GM19452 (cell line): Measurements from ENCODE around the gene LMLN.
"Not testable (repeated sequence)": the region's sequence is repeated elsewhere in the genome, so short reads cannot be mapped to it uniquely, and the experiment has no call there.

Source experiments
- ATAC-seq: cut with Tn5 transposase; IDR thresholded peaks from one replicate; pipeline ENCODE4 v1.9.1; 2021; ENCODE audit not compliant: unreplicated experiment

Gene LMLN

GRCh38 chr3:198022604-198023003 lies 62.6 kb downstream of the LMLN start:
- no peak for ATAC-seq

DNA sequence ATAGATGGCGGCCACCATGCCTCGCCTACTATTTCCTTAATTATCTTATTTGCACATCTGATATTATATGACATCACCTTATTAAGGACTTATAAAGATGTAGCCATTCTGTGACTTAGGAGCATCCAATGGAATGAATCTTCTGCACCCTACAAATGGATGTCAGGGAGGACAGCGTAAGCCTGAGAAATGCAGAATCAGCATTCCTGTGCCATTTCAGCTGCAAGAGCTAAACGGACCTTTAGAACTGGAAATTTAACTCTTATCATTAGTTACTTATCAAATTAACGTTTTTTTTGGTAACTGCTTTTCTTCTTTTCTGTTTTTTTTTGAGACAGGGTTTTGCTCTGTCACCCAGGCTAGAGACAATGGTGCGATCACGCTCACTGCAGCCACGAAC lies 65.6 kb downstream of the LMLN start:
- no peak for ATAC-seq

DNA sequence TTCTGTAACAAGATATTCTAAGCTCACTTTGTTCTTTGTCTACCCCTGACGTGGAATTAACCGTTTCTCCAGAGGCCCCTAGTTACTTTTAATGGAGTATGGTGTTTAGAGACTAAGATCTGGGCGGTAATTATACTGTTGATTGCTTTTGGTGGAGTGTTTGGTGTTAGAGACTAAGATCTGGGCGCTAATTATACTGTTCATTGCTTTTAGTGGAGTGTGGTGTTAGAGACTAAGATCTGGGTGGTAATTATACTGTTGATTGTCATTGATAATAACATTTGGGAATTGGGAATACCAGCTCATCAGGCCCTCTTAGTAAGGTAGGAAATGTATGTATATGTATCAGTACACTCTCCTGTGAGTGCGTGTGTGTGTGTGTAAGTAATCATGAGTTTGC lies 66.6 kb downstream of the LMLN start:
- no peak for ATAC-seq

DNA sequence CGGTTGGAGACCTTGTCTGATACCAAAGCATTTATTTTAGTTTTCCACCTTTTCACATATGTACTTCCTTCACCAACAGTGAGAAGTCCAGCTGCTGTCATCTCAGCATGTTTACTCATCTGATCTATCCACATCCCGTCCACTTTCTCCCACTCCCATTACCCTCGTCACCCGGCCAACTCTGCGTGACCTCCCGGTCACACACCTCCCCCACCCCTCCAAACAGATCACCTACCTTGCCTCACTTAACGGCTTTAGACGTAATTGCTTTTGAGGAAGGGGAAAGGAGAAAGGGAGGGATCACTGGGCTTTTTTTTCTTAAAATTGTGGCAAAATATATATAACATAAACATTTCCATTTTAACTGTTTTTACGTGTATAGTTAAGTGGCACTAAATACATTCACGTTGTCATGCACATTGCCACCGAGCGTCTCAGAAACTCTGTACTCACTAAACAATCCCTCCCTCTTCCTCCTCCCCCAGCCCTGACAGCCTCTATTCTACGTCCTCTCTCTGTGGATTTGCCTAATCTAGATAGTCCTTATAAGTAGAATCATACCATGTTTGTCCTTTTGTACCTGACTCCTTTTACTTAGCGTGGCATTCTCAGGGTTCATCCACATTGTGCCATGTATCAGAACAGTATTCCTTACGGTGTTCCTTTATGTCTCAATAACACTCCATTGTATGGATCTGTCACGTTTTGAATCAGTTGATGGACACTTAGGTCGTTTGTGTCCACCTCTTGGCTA lies 67.2 kb downstream of the LMLN start:
- ATAC-seq: no peak

GRCh38 chr3:198027799-198028390 lies 67.9 kb downstream of the LMLN start:
- ATAC-seq: no peak

DNA sequence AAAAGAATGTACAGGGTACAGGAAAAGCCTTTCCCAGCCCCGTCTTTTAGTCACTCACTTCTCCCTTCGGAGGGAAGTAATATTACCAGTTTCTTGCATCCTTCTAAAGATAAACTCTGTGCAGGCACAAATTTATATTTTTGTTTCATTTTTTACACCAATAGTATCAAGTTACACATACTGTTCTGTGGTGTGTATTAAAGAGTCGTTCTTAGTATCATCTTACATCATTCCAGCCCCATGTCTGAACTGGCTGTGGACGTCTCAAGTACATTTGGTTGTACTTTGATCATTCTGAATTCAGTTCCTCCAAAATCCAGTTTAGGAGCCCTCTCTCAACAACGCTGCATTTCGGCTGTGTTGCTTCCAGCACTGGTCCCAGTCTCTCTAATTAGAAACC lies 68.7 kb downstream of the LMLN start:
- ATAC-seq: no peak

DNA sequence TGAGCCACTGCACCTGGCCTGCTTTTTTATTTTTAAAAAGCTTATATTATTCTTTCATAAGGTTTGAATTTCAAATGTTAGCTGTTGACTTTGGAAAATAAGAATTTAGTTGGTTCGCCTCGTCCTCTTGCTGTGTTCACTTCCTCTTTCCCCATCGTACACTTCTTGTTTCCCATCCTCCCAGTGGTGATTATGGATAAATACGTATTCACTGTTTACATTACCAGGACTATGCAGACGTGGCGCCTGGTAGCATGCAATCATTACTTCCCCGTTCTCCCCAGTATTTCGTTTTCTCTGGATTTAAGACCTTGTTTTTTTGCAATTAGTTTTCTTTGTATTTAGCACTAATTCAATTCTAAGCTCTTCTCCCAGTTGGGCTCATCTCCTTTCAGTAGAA lies 70.1 kb downstream of the LMLN start:
- ATAC-seq: no peak

GRCh38 chr3:198030726-198031125 lies 70.7 kb downstream of the LMLN start:
- no peak for ATAC-seq

GRCh38 chr3:198032039-198032936 lies 72.3 kb downstream of the LMLN start:
- no peak for ATAC-seq

DNA sequence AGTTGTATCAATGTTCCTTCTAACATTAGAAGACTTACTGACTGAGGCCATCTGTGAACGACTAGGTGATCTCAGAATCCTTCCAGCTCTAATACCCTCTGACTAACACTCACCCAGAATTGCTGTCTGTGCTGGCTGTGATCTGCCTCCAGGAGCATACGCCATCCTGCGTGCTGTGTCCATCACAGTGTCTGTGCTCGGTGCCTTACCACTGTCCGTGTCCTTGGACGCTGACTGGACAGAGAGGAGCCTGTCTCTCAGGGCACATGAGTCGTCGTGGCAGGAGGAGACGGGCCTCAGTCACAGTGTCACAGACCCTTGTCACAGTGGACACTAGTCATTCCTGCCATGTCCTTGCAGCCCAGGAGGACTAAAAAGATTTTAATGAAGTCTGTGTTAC lies 83.1 kb downstream of the LMLN start:
- no peak for ATAC-seq

- no peak for ATAC-seq
Observed at GRCh38 chr3:198046120-198046857, 86.3 kb downstream of the LMLN start.

- ATAC-seq: no peak
Observed at GRCh38 chr3:198048445-198048844, 88.4 kb downstream of the LMLN start.

DNA sequence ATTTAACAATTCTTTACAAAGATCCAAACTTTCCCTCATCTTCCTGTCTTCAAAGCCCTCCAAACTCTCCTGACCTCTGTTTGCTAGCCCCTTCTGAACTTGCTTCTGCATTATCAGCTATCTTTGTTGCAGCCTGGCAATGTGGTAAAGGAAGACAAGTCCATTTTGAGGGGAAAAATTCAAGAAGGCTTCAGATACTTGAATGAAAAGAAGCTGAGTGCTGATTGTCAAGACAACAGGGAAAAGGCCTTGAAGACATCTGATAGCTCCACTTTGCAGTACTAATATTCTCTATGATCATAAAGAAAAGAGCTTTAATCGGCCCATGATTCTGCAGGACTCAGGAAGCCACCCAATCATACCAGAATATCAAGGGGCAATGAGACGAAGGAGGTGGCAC lies 91.8 kb downstream of the LMLN start:
- no peak for ATAC-seq

DNA sequence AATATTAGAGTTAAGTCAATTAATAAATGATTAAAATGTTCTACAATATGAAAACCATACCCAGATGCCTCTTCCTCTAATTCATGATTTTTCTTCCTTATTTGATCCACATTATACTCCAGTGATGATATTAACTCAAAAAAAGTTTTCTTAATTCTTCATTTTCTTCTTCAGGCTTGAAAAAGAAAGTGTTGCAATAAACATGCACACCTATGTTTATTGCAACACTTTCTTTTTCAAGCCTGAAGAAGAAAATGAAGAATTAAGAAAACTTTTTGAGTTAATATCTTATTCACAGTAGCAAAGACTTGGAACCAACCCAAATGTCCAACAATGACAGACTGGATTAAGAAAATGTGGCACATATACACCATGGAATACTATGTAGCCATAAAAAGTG lies 93.4 kb downstream of the LMLN start:
- ATAC-seq: not testable (repeated sequence)

- no peak for ATAC-seq
Observed at GRCh38 chr3:198061119-198062067, 101.4 kb downstream of the LMLN start.

- ATAC-seq: no peak
Observed at GRCh38 chr3:198062068-198062465, 102.0 kb downstream of the LMLN start.

DNA sequence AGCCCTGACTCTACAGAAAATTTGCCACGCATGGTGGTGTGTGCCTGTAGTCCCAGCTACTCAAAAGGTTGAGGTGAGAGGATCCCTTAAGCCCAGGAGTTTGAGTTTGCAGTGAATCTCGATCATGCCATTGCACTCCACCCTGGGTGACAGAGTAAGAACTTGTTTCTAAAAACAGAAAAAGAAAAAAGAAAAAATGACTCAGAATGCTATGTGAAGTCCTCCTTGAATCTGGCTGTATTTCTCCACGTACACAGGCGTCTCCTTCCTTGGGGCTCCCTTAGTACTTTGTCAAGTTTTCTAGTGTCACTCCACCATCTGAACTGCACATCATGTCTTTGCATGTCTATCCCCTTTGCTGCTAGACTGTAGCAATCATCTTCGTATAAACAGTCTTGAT lies 104.4 kb downstream of the LMLN start:
- no peak for ATAC-seq

DNA sequence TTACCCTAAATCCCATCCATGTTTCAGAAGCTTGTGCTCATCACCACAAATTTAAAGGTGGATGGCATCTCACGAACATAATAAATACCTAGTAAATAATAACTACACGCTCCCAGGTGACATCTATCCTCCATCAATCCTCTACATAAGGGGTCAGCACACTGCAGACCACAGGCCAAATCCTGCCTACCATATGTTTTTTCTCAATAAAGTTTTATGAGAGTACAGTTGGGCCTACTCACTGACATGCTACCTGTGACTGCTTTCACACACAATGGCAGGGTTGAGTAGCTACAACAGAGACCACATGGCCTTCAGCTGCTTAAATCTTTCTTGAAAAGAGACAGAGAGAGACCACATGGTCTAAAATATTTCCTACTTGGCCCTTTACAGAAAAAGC lies 105.9 kb downstream of the LMLN start:
- ATAC-seq: no peak

GRCh38 chr3:198067416-198067815 lies 107.4 kb downstream of the LMLN start:
- no peak for ATAC-seq

- ATAC-seq: no peak
Observed at GRCh38 chr3:198070871-198071270, 110.9 kb downstream of the LMLN start.
